Peyer's patch (tissue), 4 donors: ENCODE results near the gene ORC4.

Experiments used
- POLR2A ChIP-seq, 2 donors: fragments of 450-650 bp; IDR thresholded peaks; one replicate each; pipeline ENCODE4 v1.5.1; 2017; ENCODE audit warnings: antibody characterized with exemption in 2 of 2, mild to moderate bottlenecking in 2 of 2, moderate library complexity in 2 of 2
- TF ChIP-seq, protein P1 (sequence below), 6 experiments: fragments of 450-650 bp in 4 of 6; fragments of 200-600 bp in 2 of 6; sonication (generic) in 1 of 6; IDR thresholded peaks; one replicate each; pipeline ENCODE4 v1.5.1; 2017 to 2019; ENCODE audit warnings: antibody characterized with exemption in 6 of 6, mild to moderate bottlenecking in 3 of 6, moderate library complexity in 1 of 6

DNA sequence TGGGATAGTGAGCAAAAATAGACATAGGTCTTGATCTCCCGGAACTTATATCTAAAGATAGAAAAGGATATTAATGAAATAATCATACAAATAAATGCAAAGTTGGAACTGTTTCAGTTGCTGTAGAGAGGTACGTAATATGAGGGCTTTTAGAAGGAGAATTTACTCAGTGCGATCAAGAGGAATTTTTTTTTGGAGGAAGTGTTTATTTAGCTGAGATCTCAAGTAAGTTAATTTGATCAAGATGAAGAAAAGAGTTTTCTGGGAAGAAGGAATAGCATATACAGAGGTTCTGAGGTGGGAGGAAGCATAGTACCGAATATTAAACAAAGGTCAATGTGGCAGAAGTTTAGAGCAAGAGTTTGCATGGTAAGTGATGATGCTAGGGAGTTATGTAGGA is 11.7 kb upstream of the ORC4 start:
- TF ChIP-seq, protein P1, sequence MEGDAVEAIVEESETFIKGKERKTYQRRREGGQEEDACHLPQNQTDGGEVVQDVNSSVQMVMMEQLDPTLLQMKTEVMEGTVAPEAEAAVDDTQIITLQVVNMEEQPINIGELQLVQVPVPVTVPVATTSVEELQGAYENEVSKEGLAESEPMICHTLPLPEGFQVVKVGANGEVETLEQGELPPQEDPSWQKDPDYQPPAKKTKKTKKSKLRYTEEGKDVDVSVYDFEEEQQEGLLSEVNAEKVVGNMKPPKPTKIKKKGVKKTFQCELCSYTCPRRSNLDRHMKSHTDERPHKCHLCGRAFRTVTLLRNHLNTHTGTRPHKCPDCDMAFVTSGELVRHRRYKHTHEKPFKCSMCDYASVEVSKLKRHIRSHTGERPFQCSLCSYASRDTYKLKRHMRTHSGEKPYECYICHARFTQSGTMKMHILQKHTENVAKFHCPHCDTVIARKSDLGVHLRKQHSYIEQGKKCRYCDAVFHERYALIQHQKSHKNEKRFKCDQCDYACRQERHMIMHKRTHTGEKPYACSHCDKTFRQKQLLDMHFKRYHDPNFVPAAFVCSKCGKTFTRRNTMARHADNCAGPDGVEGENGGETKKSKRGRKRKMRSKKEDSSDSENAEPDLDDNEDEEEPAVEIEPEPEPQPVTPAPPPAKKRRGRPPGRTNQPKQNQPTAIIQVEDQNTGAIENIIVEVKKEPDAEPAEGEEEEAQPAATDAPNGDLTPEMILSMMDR (IDR thresholded peaks at IDR 0.05), result no peak
- no peak for TF ChIP-seq POLR2A (IDR thresholded peaks at IDR 0.05)
